Fibroblast of skin of back (primary cell): ENCODE results near the gene SOX5.

Experiments
- DNase-seq: peaks from one replicate; pipeline ENCODE4 v3.0.0-alpha.2; 2013

The SOX5 gene

DNA sequence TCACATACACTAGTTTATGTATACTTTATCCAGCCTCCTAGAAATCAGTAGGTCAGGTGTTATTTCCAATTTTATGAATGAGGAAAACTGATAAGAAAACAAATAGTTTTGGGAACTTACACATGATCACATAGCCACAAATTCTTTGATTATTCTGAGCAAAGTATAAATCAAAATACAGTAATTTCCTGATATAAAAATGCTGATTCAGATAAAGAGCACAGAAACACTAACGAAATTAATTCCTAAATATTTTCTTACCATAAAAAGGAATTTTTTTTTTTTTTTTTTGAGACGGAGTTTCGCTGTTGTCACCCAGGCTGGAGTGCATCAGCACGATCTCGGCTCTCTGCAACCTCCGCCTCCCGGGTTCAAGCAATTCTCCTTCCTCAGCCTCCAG lies 275.4 kb downstream of the SOX5 start:
- DNase-seq = no peak

DNA sequence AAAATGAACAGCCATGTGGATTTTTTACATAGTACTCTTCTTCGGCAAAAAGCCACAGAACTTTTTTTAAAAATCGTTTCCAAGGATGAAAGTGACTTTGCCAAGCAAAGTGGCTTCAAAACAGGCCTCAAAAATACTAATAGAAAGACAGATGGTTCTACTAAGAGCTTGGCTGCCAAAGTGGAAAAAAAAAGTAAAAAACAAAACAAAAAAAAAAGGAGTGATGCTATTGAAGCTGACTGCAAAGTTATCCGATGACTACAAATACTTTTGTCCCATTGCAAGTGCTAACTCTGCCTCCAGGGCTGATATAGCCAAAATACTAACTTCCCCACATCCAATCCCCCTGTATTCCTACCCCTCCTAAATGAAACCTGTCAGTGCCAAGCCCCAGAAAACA lies 277.6 kb downstream of the SOX5 start:
- DNase-seq = no peak

DNA sequence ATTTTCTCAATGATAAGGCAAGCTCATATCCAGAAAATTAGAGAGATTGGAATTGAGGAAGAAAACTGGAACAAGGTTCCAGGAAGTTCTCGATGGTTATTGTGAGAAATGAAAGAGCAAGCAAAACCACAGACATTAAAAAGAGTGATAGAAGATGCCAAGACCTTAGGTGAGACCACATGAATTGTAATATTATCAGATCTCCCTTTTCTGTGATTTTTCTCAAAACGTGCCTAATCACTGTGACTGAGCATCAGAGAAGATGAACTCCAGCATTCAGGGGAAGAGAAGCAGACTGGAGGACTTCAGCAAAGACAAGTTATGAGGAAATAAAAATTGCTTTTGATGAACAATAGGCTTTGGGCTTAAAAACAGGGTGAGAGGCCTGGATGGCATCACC lies 278.8 kb downstream of the SOX5 start:
- no peak for DNase-seq

DNA sequence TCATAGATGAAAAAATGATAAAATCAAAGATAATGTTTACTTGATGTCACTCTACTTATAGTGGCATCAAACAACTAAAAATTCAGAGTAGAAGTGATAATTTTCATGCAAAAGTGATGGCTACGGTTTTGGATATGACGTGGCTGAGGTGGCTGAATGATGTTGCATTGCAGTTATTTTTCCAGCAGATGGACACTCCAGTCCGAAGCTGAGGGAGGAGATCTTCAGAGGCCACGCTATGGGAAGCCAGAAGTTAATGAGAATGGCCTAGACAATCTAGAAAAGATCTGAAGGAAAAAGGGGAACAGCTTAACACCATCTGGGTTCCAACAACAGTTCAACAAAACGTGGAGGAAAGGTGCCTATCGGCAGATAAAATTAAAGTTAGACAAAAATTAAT lies 279.8 kb downstream of the SOX5 start:
- no peak for DNase-seq

DNA sequence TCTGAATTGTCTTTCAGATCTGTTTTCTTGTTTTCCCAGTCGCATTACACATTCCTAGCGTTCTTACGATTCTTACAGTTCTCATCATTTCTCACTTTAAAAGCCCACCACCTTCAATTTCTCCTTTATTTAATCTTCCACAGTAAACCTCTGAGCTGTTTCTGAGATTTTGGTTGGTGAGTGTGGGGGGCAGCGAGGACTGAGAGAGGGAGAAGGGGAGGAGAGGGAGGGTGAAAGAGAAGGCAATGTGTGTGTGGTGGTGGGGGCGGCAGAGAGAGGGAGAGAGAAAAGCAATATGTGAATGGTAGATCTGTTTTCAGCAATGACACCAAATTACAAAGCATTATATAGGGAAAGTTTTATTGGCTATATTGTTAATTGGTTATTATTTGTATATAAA lies 282.6 kb downstream of the SOX5 start:
- DNase-seq = no peak

DNA sequence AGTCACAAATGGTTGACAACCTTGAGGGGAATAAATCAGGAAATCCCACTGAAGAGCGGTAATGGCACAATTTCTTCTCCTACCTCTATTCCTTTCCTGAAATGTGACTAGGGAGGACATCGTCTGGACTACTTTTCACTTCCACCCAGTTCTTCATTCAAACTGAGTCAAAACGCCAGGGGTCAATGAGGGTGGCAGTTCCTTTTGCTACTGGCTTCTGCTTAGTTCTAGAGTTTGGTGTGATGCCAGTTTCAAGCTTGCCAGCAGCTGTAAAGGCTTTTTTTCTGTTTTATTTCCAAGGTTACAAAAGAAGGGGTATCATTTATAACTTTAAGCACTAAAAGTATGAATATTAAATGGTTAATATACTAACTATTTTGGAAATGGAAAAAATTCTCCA lies 286.5 kb downstream of the SOX5 start:
- DNase-seq = no peak

DNA sequence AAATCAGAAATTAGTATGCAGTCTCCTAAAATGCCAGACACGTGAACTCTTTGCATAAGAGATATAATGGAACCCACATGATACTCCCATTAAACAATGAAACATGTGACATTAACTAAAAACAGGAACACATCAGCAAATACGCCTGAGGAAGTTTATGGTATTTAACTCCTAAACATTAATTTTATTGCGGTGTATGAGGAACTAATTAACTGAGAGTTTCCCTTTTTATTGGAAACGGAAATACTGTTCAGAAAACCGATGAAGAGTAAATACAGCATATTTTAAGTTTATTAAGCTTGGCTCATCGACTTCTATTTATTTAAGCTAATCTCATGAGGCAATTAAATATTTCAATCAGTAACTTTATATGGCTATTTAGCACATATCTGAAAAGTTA lies 290.3 kb downstream of the SOX5 start:
- DNase-seq = no peak

DNA sequence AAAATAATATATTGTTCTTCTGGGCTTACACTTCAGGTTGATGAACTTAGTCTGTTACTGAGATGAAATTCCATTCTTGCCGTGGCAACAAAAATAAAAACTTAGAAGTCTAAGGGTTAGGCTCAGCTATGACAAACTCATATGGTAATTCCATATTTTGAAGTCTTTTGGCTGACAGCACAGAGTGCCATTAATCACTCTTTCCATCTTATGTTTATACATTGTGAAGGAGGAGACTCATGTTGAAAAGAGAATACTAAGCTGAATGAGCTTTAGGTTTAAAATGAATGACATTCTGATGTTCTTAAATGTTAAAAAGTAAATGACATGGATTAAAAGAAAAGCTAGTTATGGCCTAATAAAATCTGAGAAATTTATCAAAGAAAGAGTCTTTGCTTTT lies 291.9 kb downstream of the SOX5 start:
- DNase-seq = no peak

DNA sequence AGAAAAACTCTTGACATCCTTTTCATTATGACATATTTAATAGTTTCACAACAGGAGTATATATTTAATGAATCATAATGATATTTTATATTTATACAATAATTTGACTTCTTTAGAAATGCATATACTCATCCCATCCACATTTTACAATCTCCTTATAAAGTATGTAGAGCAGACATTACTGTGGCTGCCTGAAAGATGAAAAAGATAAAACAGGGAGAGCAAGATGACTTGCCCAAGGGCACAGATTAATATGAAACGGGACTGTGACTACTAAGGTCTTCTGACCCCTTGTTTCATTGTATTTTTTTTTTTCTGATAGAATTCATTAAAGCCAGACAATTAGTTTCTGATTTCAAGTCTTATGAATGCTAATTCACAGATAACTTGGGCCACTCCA lies 293.6 kb downstream of the SOX5 start:
- DNase-seq = no peak

DNA sequence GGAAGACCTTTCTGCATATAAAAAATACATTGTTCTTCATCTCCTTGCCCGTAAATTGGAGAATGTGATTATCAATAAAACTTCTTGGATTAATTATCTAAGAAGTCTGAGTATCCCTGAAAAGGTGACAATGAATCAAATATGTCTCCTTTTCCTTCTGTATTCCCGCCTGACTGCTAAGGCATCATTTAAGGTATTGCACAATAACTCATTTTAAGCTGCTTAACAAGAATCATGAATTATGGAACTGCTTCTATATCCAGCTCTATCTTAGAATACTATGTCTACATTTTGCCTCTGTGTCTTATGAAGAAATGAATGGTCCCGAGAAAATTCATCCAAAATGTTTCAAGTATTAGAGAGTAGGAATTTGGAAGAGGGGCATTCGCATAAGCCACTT lies 294.4 kb downstream of the SOX5 start:
- no peak for DNase-seq

DNA sequence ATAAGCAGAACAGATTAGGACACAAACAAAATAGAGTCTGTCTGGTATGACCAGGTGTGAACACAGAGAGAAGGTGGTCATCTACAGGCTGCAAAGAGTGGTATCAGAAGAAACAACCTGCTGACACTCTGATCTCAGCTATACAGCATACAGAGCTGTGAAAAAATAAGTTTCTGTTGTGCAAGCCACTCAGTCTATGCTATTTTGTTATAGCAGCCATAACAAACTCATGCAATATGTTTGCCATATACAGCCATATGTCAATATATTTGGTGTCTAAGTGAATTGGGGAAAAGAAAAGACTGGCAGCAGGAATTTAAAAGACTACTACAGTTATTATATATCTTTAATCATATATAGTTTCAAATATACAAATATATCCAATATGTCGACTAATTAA lies 300.9 kb downstream of the SOX5 start:
- DNase-seq = no peak

DNA sequence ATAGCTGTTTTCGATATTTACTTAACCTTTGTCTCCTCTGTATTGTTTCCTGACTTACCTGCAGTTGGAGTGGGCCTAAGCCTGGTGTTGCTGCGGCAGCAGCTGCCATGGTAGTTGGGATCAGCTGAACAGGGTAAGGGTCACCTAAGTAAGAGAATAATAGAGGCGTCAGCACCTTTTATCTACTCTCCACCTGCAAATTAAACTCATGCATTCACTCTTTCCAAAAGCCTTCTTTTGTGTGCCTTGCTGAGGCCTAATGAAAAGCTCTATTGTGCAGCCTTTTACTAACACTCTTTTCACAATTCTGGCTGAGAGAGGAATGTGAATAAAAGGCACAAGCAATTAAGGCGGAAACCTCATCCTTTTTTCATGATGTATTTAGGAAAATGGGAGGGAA lies 308.7 kb downstream of the SOX5 start:
- DNase-seq = no peak

DNA sequence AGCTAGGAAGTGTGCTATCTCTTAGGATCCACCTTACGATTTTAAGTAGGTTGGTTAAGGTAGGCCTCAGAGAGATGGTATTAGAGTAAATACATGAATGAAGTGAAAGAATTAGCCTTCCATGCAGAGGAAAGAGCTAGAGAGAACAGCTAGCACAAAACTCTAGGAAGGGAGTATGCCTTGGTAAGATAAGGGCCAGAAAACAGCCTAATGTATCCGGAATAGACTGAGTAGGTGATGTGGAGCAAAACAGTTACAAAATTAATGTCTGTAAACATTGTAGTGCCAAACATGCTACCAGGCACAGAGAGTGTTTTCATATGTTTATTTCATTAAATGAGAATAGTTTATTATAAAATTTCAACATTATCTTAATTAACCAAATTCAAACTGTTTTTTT lies 315.1 kb downstream of the SOX5 start:
- DNase-seq = no peak

DNA sequence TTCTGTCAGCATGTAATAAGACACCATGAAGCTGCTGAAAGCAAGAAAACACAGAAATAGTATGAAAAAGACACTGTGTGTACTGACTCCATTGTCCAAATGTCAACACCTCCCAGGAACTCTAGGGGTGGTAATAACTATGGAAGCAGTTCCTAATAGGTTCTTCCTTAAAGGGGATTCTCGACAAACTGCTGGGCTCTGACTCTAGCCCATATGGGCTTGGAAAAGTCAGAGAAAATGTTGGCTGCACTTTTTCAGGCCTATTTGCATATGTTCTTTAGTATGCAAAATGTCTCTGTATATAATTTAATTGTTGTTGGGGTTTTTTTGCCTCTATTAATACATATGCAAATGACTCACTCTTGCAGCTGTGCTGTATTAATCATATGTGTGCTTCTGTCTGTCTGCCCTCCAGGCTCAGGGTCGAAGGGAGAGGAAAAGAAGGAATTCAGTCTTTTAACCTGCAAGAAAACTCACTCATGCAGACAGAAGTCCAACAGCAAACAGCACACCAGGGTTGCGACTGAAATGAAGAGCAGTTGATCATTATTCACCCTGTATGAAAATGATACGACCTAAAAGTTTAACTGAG lies 317.6 kb downstream of the SOX5 start:
- no peak for DNase-seq

DNA sequence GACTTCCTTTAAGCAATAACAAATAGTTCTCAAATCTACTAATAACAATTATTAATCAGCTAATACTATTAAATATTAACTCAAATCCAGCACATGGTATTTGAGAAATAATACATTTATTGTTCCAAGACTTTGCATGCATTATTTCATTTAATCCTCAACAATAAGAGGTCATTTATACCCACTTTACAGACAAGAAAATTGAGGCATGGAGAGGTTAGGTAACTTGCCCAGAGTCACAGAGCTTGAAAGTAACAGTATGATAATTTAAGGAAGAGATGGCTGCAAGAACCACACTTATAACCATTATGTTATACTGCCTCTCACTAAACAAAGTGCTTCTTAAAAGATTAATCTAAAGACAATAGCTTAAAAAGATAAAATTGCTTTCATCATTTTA lies 318.9 kb downstream of the SOX5 start:
- DNase-seq = no peak

DNA sequence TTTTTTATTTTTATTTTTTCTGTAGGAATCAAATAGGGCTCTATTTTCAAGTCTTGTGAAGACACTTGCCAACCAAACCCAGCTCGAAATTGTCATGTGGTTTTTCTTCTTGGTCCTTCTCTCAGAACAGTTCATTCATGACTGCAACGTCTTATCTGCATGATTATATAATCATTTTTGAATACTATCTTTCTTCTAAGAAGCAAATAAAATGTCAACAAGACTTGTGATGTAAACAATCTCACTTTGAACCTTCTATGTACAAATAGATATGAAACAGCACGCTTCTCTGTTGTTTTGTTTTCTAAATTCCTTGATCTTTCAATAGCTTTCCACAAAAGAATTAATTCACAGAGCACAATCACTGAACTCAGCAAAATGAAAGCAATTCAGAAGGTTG lies 320.7 kb downstream of the SOX5 start:
- DNase-seq = no peak

DNA sequence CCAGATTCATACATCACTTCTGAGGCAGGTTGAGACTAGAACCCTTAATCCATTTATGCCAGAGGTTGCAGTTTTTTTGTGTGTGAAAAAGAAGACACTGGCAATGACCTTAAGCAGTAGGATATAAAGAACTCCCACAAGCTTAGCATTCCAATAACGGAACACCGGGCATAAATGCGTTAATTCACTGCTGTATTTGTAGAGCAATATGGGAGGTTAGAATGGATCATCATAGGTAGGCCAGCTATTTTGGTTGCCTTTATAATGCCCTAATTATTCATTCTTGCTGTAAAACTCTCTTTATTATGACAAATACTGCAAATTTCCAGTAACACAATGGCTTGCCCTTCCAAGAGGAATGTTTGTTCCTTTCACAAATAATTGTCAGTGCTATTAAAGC lies 322.7 kb downstream of the SOX5 start:
- DNase-seq = no peak

DNA sequence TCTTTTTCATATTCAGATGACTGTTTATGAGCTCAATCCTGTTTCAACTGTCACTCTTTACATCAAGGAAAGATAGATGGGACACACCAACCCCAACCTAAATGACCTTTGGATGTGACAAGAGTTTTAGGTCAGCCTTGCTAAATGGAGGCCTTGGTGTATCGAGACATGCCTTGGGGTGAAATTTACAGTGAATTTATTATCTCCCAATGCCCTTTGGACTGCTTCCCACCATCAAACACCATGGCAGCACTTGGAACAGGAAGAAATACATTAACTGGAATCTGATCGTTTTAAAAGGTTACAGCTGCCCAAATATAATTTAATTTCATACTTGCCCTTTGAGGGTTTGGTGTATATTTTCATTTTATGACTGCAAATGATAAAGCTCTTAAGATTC lies 327.6 kb downstream of the SOX5 start:
- DNase-seq = no peak

DNA sequence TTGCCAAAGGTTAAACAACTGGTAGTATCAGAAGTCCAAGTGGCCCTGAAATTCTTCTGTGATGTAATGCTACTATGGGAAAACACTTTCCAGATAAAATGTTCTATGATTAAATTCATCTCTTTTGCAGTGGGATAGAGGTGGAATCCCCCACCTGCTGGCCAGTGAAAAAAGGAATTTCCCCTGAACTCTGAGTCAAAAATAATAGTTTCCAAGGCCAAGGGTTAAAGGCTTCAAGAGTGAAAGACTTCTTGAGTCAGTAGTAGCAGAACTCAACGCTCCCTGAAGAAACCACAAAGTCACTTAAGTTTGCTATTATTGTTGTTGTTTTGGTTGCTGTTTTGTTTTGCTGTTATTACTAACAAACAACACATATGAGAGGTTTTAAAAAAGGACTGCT lies 330.8 kb downstream of the SOX5 start:
- DNase-seq = no peak

DNA sequence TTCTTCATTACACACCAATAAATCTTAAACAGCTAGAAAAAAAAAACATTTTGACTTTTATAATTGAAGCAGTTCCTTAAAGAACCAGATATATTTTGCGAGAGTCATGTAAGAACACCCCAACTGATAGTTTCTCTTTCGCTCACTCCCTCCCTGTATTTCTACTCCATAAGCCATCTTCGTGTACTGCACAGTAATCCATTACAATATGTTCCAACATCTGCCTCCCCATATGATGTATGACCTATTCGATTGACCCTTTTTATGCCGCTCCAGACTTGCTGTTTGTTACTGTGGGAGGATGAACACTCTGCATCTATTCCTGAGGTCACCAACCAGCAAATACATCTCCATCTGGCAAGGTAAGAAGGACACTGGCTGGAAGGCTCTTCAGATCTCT lies 331.7 kb downstream of the SOX5 start:
- DNase-seq = no peak

DNA sequence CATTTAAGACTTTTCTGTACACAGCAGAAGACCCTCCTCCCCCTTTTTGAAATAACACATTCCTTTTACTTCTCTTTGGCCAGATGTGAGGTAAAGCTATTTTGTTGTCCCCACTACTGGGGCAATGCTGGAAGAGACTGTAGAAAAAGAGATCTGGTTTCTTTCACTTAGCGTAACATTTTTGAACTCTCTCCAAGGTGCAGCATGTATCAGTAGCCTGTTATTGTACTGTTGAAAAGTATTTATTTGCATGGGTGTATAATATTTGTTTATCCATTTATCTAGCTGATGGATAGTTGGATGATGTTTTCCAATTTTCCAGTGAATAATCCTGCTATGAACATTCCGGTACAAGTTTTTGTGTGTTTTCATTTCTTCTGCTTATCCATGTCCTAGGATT lies 335.2 kb downstream of the SOX5 start:
- no peak for DNase-seq

DNA sequence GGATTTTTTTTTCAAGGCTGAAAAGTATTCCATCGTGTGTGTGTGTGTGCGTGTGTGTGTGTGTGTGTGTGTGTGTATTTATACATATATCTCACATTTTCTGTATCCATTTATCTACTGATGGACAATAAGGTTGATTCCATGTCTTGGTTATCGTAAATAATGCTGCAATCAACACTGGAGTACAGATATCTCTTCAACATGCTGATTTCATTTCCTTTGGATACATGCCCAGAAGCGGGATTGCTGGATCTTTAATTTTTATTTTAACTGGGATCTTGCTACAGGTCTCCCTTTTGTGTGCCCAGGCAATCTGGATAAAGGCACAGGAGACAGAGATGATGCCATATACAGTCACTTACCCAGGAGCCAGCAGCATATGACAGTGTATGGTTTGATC lies 338.1 kb downstream of the SOX5 start:
- DNase-seq = no peak

DNA sequence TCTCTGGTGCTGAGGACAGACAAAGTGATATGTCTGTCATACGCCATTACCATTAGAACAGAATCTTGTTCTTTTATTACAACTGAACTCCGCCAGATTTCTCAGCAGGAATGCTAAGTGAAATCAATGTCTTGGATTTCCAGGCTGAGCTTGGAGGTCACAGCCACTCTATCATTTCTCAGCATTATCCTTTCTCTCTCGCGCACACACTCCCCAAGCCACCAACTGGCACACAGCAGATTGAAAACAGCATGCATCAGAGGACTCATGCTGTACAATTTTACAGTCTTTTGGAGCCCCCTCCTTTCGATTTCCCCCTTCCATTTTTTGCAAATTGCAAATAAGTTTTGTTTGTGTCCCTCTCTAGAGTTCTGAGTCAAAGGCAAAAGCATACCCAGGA lies 348.6 kb downstream of the SOX5 start:
- DNase-seq = no peak

DNA sequence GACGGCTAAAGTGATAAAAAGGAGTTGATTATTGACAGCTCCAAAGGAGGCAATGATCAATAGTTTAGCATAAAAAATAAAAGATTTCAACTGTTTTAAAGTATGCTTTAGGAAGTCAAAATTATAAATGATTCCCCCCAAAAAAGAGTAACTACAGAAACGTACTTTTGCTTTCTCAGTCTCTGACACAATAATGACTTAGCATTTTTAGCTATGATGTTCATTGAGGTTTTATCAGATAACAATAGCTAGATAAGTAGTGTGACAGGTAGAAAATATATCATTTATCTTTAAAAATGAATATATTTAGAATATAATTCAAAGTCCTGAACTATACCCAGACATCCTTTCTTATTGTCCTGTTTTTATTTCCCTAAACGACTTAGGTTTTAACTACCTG lies 352.9 kb downstream of the SOX5 start:
- no peak for DNase-seq

DNA sequence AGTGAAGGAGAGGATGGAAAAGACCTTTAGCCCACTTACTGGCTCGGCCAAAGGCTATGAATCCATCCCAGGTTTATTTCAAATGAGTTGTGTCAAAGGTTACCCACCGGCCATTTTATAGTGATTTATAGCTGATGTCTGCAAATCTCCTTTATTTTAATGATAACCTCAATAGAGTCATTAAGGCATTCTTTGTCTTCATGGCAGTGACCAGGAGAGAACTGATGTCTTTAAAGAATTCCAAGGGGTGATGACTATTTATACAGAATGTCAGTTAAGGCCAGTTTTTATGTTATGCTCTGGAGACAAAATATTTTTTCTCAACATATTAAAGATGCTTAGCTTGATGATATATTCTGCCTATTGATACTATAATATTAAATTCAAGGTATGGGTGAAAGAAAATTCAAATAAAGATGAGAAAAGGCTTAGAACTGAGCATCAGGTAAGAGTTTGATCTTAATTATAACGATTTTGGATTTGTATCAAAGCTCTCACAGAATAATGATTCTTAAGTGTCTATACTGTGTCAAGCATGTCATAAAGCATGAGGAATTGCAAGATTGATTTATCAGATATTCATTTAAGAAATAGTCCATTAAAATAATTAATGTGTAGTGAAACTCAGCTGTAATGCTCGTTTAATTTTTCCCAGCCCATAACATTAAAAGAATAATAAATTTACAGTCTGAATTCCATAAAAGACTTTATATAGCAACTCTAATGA lies 361.5 kb downstream of the SOX5 start:
- no peak for DNase-seq
